ENCODE measurements around the gene PBX3.
A peak's percentile ranks its signal among the peaks of the same experiment; 100 is the strongest.

The PBX3 gene

DNA sequence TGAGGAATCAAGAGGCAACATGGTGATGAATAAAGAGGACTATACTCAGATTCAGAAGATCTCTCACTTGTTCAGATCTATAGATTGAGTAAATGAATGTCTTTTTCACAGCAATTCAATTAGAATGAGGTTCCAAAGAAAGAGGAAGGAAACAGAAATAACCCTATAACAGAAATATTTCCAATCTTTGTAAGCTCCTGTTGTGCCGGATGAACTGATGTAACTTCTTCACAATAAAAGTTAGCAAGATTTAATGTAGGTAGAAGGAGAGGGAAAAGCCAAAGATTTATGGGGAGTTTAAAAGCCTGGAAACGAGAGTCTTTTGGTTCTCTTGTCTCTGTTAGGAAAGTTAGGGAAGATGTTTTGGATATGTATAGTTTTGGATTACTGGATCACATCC lies 92.1 kb downstream of the PBX3 start:
- Histone ChIP-seq H3K9me3 (ENCODE audit: insufficient read depth, low read depth, low read length) (no peaks in the 10 kb centered on the region), H3K4me2 (ENCODE audit: low read depth, low read length, poor library complexity, severe bottlenecking) (peak overlapping the region; percentile 23), H3K9me2 (replicated peaks; ENCODE audit: low read depth, low read length) (no peaks in the 10 kb centered on the region), H3K79me2 (ENCODE audit: insufficient read depth, low read length) (peaks cover 89% of the 10 kb centered on the region), H3F3A (ENCODE audit: low read depth) (peaks cover 2% of the 10 kb centered on the region; the same call in 1 of the 2 replicates), H4K20me1 (ENCODE audit: insufficient read depth, low read length, poor library complexity, severe bottlenecking) (peaks cover 4% of the 10 kb centered on the region), H3K36me3 (ENCODE audit: insufficient read depth, low read length) (no peaks in the 10 kb centered on the region), H2AFZ (ENCODE audit: low read length) (no peak overlapping the region), H3K9ac (ENCODE audit: low read depth, low read length, poor library complexity, severe bottlenecking) (peak overlapping the region; percentile 32), H3K27me3 (ENCODE audit: insufficient read depth, low read length, poor library complexity, severe bottlenecking) (no peaks in the 10 kb centered on the region), H3K4me1 (ENCODE audit: insufficient read depth, low read length, poor library complexity, severe bottlenecking) (peaks cover 62% of the 10 kb centered on the region), H3K4me3 (ENCODE audit: low read length, poor library complexity, severe bottlenecking) (no peak overlapping the region)
- no peak for TF ChIP-seq EZH2phosphoT487 (IDR thresholded peaks at IDR 0.05; ENCODE audit: borderline replicate concordance)
- TF ChIP-seq, protein P1, sequence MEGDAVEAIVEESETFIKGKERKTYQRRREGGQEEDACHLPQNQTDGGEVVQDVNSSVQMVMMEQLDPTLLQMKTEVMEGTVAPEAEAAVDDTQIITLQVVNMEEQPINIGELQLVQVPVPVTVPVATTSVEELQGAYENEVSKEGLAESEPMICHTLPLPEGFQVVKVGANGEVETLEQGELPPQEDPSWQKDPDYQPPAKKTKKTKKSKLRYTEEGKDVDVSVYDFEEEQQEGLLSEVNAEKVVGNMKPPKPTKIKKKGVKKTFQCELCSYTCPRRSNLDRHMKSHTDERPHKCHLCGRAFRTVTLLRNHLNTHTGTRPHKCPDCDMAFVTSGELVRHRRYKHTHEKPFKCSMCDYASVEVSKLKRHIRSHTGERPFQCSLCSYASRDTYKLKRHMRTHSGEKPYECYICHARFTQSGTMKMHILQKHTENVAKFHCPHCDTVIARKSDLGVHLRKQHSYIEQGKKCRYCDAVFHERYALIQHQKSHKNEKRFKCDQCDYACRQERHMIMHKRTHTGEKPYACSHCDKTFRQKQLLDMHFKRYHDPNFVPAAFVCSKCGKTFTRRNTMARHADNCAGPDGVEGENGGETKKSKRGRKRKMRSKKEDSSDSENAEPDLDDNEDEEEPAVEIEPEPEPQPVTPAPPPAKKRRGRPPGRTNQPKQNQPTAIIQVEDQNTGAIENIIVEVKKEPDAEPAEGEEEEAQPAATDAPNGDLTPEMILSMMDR (conservative IDR thresholded peaks at IDR 0.05; ENCODE audit: low read length) = no peak

DNA sequence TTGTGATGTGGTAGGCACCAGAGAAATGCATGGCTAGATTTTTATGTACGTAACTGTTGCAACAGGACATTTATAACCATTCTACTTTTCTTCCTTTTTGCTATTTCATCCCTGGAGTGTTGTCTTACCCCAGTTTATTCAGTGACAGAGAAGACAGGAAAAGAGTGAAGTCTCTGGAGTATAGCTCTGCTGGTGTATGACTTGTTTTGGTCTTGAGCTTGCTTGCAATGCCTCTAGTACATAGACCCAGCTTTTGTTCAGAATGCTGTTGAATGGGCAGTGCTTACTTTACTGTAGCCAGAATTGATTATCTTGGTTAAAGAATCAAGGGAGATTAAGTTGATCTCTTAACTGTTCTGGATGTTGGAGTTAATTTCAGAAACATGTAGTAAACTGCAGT lies 94.3 kb downstream of the PBX3 start:
- Histone ChIP-seq H3K36me3 (ENCODE audit: insufficient read depth, low read length) (no peaks in the 10 kb centered on the region), H2AFZ (ENCODE audit: low read length) (no peak overlapping the region), H3K9ac (ENCODE audit: low read depth, low read length, poor library complexity, severe bottlenecking) (peak overlapping the region; percentile 54), H3K9me3 (ENCODE audit: insufficient read depth, low read depth, low read length) (no peaks in the 10 kb centered on the region), H3K9me2 (replicated peaks; ENCODE audit: low read depth, low read length) (no peaks in the 10 kb centered on the region), H4K20me1 (ENCODE audit: insufficient read depth, low read length, poor library complexity, severe bottlenecking) (peaks cover 4% of the 10 kb centered on the region), H3K4me2 (ENCODE audit: low read depth, low read length, poor library complexity, severe bottlenecking) (peak overlapping the region; percentile 69), H3K4me1 (ENCODE audit: insufficient read depth, low read length, poor library complexity, severe bottlenecking) (peaks cover 75% of the 10 kb centered on the region), H3F3A (ENCODE audit: low read depth) (peaks cover 2% of the 10 kb centered on the region; the same call in 1 of the 2 replicates), H3K27me3 (ENCODE audit: insufficient read depth, low read length, poor library complexity, severe bottlenecking) (no peaks in the 10 kb centered on the region), H3K79me2 (ENCODE audit: insufficient read depth, low read length) (peaks cover 90% of the 10 kb centered on the region), H3K4me3 (ENCODE audit: low read length, poor library complexity, severe bottlenecking) (peak overlapping the region; percentile 38)
- TF ChIP-seq, protein P1 (conservative IDR thresholded peaks at IDR 0.05; ENCODE audit: low read length) = no peak
- TF ChIP-seq EZH2phosphoT487 (IDR thresholded peaks at IDR 0.05; ENCODE audit: borderline replicate concordance) = no peak

DNA sequence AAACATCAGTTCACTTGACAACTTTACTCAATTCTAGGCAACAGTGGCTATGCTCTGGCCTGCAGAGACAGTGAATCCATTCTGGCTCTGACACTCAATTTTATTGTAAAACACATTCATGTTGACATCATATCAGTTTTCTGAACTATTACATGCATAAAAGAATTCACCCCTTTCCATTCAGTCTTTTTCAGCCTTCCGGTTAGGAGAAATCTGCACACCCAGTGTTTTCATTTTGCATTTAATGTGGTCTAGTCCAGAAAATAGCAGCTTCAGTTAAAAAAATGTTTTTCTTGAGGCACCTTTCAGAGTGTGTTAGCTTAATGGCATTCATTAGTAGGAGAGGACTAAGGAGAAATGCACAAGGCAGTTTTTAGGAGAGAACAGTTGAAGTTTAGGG lies 95.1 kb downstream of the PBX3 start:
- peak overlapping the region; percentile 54 for H3K9ac ChIP-seq (ENCODE audit: low read depth, low read length, poor library complexity, severe bottlenecking)
- no peaks in the 10 kb centered on the region for H3K36me3 ChIP-seq (ENCODE audit: insufficient read depth, low read length)
- H3K9me2 ChIP-seq (replicated peaks; ENCODE audit: low read depth, low read length) = no peaks in the 10 kb centered on the region
- peaks cover 75% of the 10 kb centered on the region for H3K4me1 ChIP-seq (ENCODE audit: insufficient read depth, low read length, poor library complexity, severe bottlenecking)
- H3K4me2 ChIP-seq (ENCODE audit: low read depth, low read length, poor library complexity, severe bottlenecking) = peak overlapping the region; percentile 69
- H3K79me2 ChIP-seq (ENCODE audit: insufficient read depth, low read length) = peaks cover 92% of the 10 kb centered on the region
- H3K27me3 ChIP-seq (ENCODE audit: insufficient read depth, low read length, poor library complexity, severe bottlenecking) = no peaks in the 10 kb centered on the region
- TF ChIP-seq, protein P1 (conservative IDR thresholded peaks at IDR 0.05; ENCODE audit: low read length) = no peak
- no peak for TF ChIP-seq EZH2phosphoT487 (IDR thresholded peaks at IDR 0.05; ENCODE audit: borderline replicate concordance)
- no peaks in the 10 kb centered on the region for H3K9me3 ChIP-seq (ENCODE audit: insufficient read depth, low read depth, low read length)
- H4K20me1 ChIP-seq (ENCODE audit: insufficient read depth, low read length, poor library complexity, severe bottlenecking) = peaks cover 4% of the 10 kb centered on the region
- H3K4me3 ChIP-seq (ENCODE audit: low read length, poor library complexity, severe bottlenecking) = peak overlapping the region; percentile 38
- H2AFZ ChIP-seq (ENCODE audit: low read length) = no peak overlapping the region
- H3F3A ChIP-seq (ENCODE audit: low read depth) = peaks cover 2% of the 10 kb centered on the region; the same call in 1 of the 2 replicates
